Amygdala (tissue), 56 donors: ENCODE measurements around the gene EMX2.
"Not testable (repeated sequence)": the region's sequence is repeated elsewhere in the genome, so short reads cannot be mapped to it uniquely, and the experiment has no call there.

Experiments
- DNase-seq, 56 donors: peaks; one replicate each; lab custom pipeline; 2025; lab: John Stamatoyannopoulos, UW

EMX2 gene

GRCh38 chr10:117542706-117543224 lies at the start of gene EMX2:
TSS of gene EMX2 (plus strand) at chr10:117542746. CDS start at chr10:117543268, 522 bp downstream.
- no peak for DNase-seq

GRCh38 chr10:117496031-117496430 lies 46.5 kb upstream of the EMX2 start:
- no peak for DNase-seq

DNA sequence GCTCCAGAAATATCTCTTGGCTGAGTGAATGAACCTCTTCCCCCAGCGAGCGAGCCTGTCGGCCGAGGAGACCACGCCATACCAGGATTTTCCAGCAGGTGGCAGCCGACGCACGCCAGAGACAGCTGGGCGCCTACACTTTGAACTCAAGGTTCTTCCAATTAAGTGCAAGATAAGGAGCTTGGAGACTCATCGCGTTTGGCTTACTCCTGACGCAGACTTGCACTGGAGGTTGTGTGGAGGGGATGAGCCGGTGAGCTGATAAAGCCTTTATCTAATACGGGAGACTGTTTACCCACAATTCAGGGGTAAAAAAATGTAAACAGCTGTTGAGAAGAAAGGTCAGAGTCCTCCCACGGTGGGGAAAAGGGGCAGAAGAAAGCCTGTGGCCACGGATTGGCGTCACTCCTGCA lies 45.9 kb upstream of the EMX2 start:
- peak in 51 of 56 donors; percentile 2 to 81 (median 40) for DNase-seq

- DNase-seq = no peak
These were observed 44.8 kb upstream of the EMX2 start for GRCh38 chr10:117497736-117498135.

- DNase-seq = no peak
These were observed 43.1 kb upstream of the EMX2 start for GRCh38 chr10:117499248-117500105.

- no peak for DNase-seq
These were observed 42.1 kb upstream of the EMX2 start for GRCh38 chr10:117500456-117500855.

DNA sequence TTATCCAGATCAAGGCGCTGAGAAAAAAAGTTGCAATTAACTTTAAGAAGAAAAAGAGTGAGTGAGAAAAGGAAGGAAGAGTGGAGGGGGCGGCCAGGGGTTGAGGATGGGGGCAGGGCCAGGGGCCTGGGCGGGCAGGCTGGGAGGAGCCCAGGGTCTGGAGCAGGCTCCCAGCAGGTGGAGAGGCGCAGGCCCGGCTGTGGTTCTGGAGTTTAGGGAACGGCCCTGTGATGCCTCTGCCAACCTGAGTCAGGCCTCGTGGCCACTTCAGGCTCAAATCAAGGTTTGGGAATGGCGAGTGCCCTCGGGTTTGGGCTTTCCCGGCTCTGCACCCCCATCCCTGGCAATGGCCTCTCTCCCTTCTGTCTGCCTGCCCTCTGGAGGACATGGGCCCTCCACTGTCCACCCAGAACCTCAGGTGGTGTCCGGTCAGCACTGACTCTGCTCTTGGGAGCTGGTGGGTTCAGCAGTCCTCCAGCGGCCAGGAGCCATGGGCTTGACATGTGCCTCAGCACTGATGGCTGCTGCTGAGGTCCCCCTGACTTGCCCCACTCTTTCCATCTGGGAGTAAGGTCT lies 41.0 kb upstream of the EMX2 start:
- DNase-seq = no peak

- DNase-seq = no peak
These were observed 39.9 kb upstream of the EMX2 start for GRCh38 chr10:117502421-117503243.

DNA sequence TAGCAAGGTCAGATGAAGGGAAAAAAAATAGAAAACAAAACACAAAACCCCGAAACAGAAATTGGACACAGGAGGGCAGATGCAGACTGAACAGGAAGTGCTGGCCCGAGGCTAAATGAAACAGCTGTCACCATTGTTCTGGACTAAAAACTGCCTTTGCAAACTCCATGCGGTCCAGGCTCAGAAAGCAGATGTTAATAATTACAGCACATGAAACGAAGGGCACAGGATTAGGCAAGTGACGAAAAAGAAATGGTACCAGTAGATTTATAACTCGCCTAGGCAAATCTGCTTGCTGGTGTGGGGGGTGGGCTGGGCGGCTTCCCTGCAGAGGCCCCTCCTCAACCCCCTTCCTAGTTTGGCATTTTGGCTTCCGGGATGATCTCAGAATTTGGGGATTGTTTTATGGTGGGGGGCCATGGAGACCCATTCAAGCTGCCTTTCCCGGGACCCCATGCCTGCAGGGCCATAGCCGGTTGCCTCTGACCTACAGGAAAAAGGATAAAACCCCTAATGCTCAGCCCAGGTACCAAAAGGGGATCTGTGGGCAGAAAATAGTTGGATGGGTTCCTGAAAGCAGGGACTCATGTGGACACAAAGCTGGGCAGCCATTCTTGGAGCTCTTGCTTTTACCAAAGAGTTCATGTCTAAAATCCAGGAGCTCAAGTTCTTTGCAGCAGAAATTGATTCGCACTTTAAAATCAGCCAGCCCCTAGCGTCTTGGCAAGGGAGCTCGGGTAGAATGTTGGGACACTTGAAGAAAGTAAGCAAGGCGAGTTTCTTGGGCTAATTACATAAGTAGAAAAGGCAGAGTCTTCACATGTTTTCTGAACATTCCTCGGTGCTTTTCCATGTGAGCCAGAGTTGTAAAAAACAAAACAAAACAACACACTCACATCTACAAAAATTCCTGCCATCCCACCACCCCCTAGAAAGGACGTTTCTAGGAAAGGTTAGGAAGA lies 39.0 kb upstream of the EMX2 start:
- DNase-seq = peak in 1 of 56 donors; percentile 2

DNA sequence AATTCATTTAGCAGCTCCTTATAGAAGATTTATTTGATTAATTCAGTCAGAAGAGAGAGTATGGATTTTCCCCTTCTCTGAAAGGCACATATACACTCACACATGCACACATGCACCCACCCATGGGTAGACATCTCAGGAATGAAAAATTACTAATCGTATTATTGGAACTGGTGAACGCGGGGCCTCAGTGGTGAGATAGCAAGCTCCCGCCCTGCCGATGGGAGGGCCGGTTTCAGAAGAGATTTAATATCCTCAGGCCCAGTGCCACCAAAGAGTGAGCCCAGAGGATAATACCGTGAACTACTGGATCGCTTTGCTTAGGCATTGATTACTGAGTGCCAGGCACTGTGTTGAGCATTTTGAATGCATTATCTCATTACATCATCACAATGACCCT lies 38.0 kb upstream of the EMX2 start:
- no peak for DNase-seq

DNA sequence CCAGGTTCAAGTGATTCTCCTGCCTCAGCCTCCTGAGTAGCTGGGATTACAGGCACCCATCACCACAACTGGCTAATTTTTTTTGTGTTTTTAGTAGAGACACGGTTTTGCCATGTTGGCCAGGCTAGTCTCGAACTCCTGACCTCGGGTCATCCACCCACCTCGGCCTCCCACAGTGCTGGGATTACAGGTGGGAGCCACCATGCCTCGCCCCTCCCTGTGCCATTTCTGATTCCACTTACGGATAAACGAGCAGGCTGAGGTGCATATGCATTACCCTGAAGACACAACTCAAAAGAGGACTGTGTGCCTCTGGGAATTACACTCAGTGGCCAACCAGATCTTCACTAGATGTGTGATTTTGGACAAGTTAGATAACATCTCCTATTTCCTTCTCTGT lies 35.5 kb upstream of the EMX2 start:
- DNase-seq = not testable (repeated sequence)

- no peak for DNase-seq
These were observed 33.0 kb upstream of the EMX2 start for GRCh38 chr10:117509573-117509972.

- no peak for DNase-seq
These were observed 30.8 kb upstream of the EMX2 start for GRCh38 chr10:117511601-117512390.

DNA sequence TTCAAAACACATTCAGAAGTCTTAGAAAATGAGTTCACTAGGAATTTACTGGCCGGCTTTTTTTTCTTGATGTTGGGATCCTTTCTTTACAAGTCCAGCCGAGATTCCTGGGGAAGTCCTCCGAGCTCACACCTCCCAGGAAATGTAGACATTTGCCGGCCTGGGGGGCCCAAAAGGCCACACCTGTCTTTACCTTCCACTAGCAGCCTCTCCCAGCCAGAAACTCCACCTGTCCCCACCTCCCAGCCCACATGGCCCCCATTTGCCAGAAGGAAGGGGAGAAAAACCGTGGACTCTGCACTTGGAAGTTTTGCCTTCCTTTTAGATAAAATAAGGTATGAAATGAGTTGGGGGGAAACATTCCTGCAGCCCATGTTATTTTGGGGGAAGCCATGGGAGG lies 27.6 kb upstream of the EMX2 start:
- no peak for DNase-seq

- no peak for DNase-seq
These were observed 25.9 kb upstream of the EMX2 start for GRCh38 chr10:117516681-117517080.

GRCh38 chr10:117518246-117518645 lies 24.3 kb upstream of the EMX2 start:
- DNase-seq = no peak

DNA sequence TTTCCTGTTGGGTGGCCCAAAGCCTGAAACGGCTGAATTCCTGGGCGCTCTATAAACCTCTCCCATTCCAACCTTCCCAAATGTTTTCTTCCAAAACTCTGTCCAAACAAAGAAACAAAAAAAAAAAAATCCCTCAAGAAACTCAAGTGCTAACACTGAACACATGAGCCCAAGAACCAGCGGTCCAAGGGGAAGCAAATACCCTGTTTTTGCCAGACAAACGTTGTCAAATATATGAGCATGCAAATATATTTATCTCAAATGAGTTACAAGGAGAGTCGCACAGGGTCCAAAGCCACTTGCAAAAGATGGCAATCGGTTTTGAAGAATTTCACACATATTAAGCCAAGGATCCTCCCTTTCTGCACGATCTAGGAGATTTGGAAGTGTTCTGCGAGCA lies 23.3 kb upstream of the EMX2 start:
- DNase-seq = no peak

DNA sequence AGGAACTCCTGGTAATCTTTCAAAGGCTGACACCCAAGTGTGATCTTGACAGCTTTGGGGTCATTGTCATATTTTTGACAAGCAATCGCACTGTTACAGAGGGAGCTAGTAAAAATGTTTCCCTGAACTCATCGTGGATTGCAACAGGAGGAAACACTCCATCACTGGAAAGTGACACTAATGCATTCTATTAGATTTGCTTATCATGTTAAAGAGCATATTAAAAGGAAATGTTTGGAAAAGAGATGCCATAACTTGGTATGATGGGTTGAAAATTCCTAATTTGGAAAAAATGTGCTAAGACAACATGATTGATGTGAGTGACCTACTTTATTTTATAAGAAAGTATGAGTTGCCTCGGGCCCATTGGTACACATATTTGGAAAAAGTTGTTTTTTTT lies 22.7 kb upstream of the EMX2 start:
- no peak for DNase-seq

- DNase-seq = no peak
These were observed 11.8 kb upstream of the EMX2 start for GRCh38 chr10:117530791-117531190.
